B cell (primary cell): ENCODE measurements around the gene NELL1. TPM values are rescaled to one million over a fixed set of nuclear protein-coding genes. Genes with fewer than 3 reads are reported as not detected.

ENCODE experiments used
- ATAC-seq: fragments of 200-7000 bp; cut with Tn5 transposase; one replicate; pipeline ENCODE4 v1.10.0; 2021; ENCODE audit warnings: low read depth, mild to moderate bottlenecking, moderate number of reproducible peaks, moderate library complexity
- CTCF ChIA-PET: fragments of 350-600 bp; sonication (Branson Sonifier 250); formaldehyde crosslinking; loops from one replicate; lab custom pipeline; 2021; ENCODE audit warnings: antibody characterized with exemption, inconsistent platforms; lab: Charles Lee
- POLR2A ChIA-PET: fragments of 350-600 bp; sonication (Branson Sonifier 250); formaldehyde crosslinking; loops from one replicate; lab custom pipeline; 2021; ENCODE audit warnings: antibody characterized with exemption; lab: Charles Lee
- DNase-seq: peaks from one replicate; pipeline ENCODE4 v3.0.0; 2013
- H2AFZ ChIP-seq: 2 replicates; pipeline ENCODE4 v1.6.1; 2012; ENCODE audit warnings: mild to moderate bottlenecking, low read depth, low read length; ENCODE audit not compliant: insufficient read depth, poor library complexity, severe bottlenecking
- H3K27ac ChIP-seq, 2 donors: 1 replicate in 1 of 2; 2 replicates in 1 of 2; pipeline ENCODE4 v1.5.1; 2012 to 2013; ENCODE audit warnings: low read length in 2 of 2, mild to moderate bottlenecking in 2 of 2, moderate library complexity in 1 of 2
- H3K27me3 ChIP-seq, 4 experiments: fragments of 200-600 bp in 1 of 4; sonication (generic) in 1 of 4; replicated peaks in 1 of 4; 1 replicate in 2 of 4; 2 replicates in 2 of 4; pipeline versions ENCODE4 v1.6.1 to v1.7.0; 2013 to 2016; ENCODE audit warnings: low read length in 3 of 4, mild to moderate bottlenecking in 2 of 4, mixed read lengths in 1 of 4, moderate library complexity in 1 of 4; ENCODE audit not compliant: insufficient read depth in 4 of 4, control insufficient read depth in 3 of 4; ENCODE audit errors: control extremely low read depth in 1 of 4
- H3K36me3 ChIP-seq, 2 experiments: replicated peaks in 1 of 2; 1 replicate in 1 of 2; 2 replicates in 1 of 2; pipeline versions ENCODE4 v1.6.1 to v1.7.1; 2013; ENCODE audit warnings: low read length in 1 of 2; ENCODE audit not compliant: insufficient read depth in 2 of 2, control insufficient read depth in 1 of 2; ENCODE audit errors: control extremely low read depth in 1 of 2, extremely low read depth in 1 of 2
- H3K4me1 ChIP-seq, 2 donors: fragments of 200-600 bp in 1 of 2; sonication (generic) in 1 of 2; 1 replicate in 1 of 2; 2 replicates in 1 of 2; pipeline versions ENCODE4 v1.5.1 to v1.6.1; 2013 to 2017; ENCODE audit warnings: low read length in 2 of 2; ENCODE audit not compliant: control insufficient read depth in 2 of 2, insufficient read depth in 2 of 2
- H3K4me2 ChIP-seq: replicated peaks from 2 replicates; pipeline ENCODE3; 2012; ENCODE audit warnings: mild to moderate bottlenecking, low read depth, low read length; ENCODE audit not compliant: poor library complexity, severe bottlenecking
- H3K4me3 ChIP-seq, 5 experiments: fragments of 200-600 bp in 1 of 5; sonication (generic) in 1 of 5; 1 replicate in 3 of 5; 2 replicates in 2 of 5; pipeline versions ENCODE4 v1.5.1 to v1.7.0; 2011 to 2016; ENCODE audit warnings: low read length in 4 of 5, mild to moderate bottlenecking in 4 of 5, low read depth in 2 of 5, control low read depth in 1 of 5, moderate library complexity in 1 of 5; ENCODE audit not compliant: insufficient read depth in 1 of 5; ENCODE audit errors: control extremely low read depth in 1 of 5, extremely low read depth in 1 of 5
- H3K79me2 ChIP-seq: fragments of 200-600 bp; sonication (generic); one replicate; pipeline ENCODE4 v1.6.0; 2016; ENCODE audit warnings: low read length; ENCODE audit not compliant: control insufficient read depth, insufficient read depth
- H3K9ac ChIP-seq: fragments of 200-600 bp; sonication (generic); 2 replicates; pipeline ENCODE4 v1.6.1; 2017; ENCODE audit warnings: mild to moderate bottlenecking, low read length, moderate library complexity
- H3K9me3 ChIP-seq, 3 donors: one replicate each; pipeline versions ENCODE4 v1.6.1 to v1.7.1; 2013; ENCODE audit warnings: low read length in 2 of 3; ENCODE audit not compliant: control insufficient read depth in 2 of 3, insufficient read depth in 1 of 3; ENCODE audit errors: control extremely low read depth in 1 of 3
- H4K20me1 ChIP-seq: 2 replicates; pipeline ENCODE4 v1.6.0; 2012; ENCODE audit warnings: mild to moderate bottlenecking, low read length; ENCODE audit not compliant: insufficient read depth, control insufficient read depth, poor library complexity, severe bottlenecking
- H3K27ac Mint-ChIP-seq: one replicate; pipeline ENCODE4 v1.8.0; 2021; ENCODE audit warnings: mixed read lengths
- H3K27me3 Mint-ChIP-seq: one replicate; pipeline ENCODE4 v1.8.0; 2021; ENCODE audit warnings: mixed read lengths
- H3K4me1 Mint-ChIP-seq: one replicate; pipeline ENCODE4 v1.8.0; 2021; ENCODE audit warnings: mixed read lengths
- H3K4me3 Mint-ChIP-seq: one replicate; pipeline ENCODE4 v1.8.0; 2021; ENCODE audit warnings: mixed read lengths
- H3K9me3 Mint-ChIP-seq: one replicate; pipeline ENCODE4 v1.8.0; 2022; ENCODE audit warnings: mixed read lengths; ENCODE audit not compliant: insufficient read depth
- CTCF ChIP-seq: fragments of 200-600 bp; IDR thresholded peaks from one replicate; pipeline ENCODE4 v1.8.0; 2022; ENCODE audit warnings: antibody characterized with exemption, mild to moderate bottlenecking
- EZH2 ChIP-seq: IDR thresholded peaks from 2 replicates; pipeline ENCODE4 v1.6.1; 2012; ENCODE audit warnings: borderline replicate concordance, low read depth, mild to moderate bottlenecking, moderate library complexity, low read length; ENCODE audit not compliant: insufficient read depth, poor library complexity, severe bottlenecking
- WGBS: methylation state at CpG from one replicate; pipeline ENCODE4 v1.1.5; 2013; ENCODE audit warnings: missing lambda C conversion rate; ENCODE audit not compliant: insufficient coverage; 5-methylcytosine and 5-hydroxymethylcytosine counted together
- intact Hi-C: fragments of 100-400 bp; cut with micrococcal nuclease; formaldehyde crosslinking; loops from one replicate; pipeline ENCODE4 v1.10.0; 2022
- polyA plus RNA-seq: library from polyadenylated mRNA; depleted of rRNA; stranded (reverse); fragments of >200 nt; gene quantifications from 2 replicates; pipeline ENCODE4 v1.2.3, GENCODE V29; 2012
- total RNA-seq, 2 donors: library from RNA; stranded (reverse); fragments of 120-200 nt in 1 of 2; gene quantifications; 1 replicate in 1 of 2; 2 replicates in 1 of 2; pipeline versions ENCODE4 v1.2.3 to v1.2.4, GENCODE V29; 2013 to 2022

Gene NELL1
- total and polyA plus RNA-seq, 2 donors (not counting 1 experiment from before 2014, with no cell fraction given): not detected

- ChIA-PET POLR2A (no interaction called here), CTCF (no interaction called here)
- Histone ChIP-seq H3K27me3 (no peaks in the 10 kb centered on the region), H3K9me3 (no peaks in the 10 kb centered on the region), H3K4me2 (no peak overlapping the region), H3K4me1 (no peaks in the 10 kb centered on the region), H3K4me3 (no peak overlapping the region), H4K20me1 (no peaks in the 10 kb centered on the region), H3K79me2 (no peaks in the 10 kb centered on the region), H2AFZ (no peak overlapping the region), H3K9ac (no peak overlapping the region), H3K36me3 (no peaks in the 10 kb centered on the region), H3K27ac (no peak overlapping the region)
- DNase-seq (no peak), ATAC-seq (no peak)
- H3K9me3 Mint-ChIP-seq: no peaks in the 10 kb centered on the region
- H3K27me3 Mint-ChIP-seq: no peaks in the 10 kb centered on the region
- intact Hi-C loops: no loop called here
- no peak overlapping the region for H3K4me3 Mint-ChIP-seq
- H3K4me1 Mint-ChIP-seq: no peaks in the 10 kb centered on the region
- no peak overlapping the region for H3K27ac Mint-ChIP-seq
- no peak for TF ChIP-seq CTCF
- TF ChIP-seq EZH2: no peak
Observed at GRCh38 chr11:21474529-21474928, 805.1 kb downstream of the NELL1 start.

GRCh38 chr11:21475276-21475675 lies 805.9 kb downstream of the NELL1 start:
- Histone ChIP-seq H3K79me2 (no peaks in the 10 kb centered on the region), H4K20me1 (no peaks in the 10 kb centered on the region), H2AFZ (no peak overlapping the region), H3K9me3 (no peaks in the 10 kb centered on the region), H3K4me2 (no peak overlapping the region), H3K4me3 (no peak overlapping the region), H3K9ac (no peak overlapping the region), H3K36me3 (no peaks in the 10 kb centered on the region), H3K4me1 (no peaks in the 10 kb centered on the region), H3K27me3 (no peaks in the 10 kb centered on the region), H3K27ac (no peak overlapping the region)
- no peak overlapping the region for H3K4me3 Mint-ChIP-seq
- H3K27ac Mint-ChIP-seq: no peak overlapping the region
- no peak for DNase-seq
- no peak for ATAC-seq
- no peaks in the 10 kb centered on the region for H3K9me3 Mint-ChIP-seq
- CTCF ChIA-PET: no interaction called here
- intact Hi-C loops: no loop called here
- no peak for TF ChIP-seq CTCF
- POLR2A ChIA-PET: no interaction called here
- 100% methylated on average over 1 of the region's 2 CpGs for WGBS
- no peaks in the 10 kb centered on the region for H3K4me1 Mint-ChIP-seq
- H3K27me3 Mint-ChIP-seq: no peaks in the 10 kb centered on the region
